HG02870 (cell line): Measurements from ENCODE around the gene CABLES2.

Experiments used
- ATAC-seq: cut with Tn5 transposase; IDR thresholded peaks from one replicate; pipeline ENCODE4 v1.9.1; 2021; ENCODE audit warnings: mild to moderate bottlenecking, moderate library complexity; ENCODE audit not compliant: unreplicated experiment

Gene CABLES2

GRCh38 chr20:62361799-62362589 lies 45.1 kb downstream of the CABLES2 start:
- ATAC-seq: no peak

GRCh38 chr20:62360854-62361798 lies 46.0 kb downstream of the CABLES2 start:
- no peak for ATAC-seq

GRCh38 chr20:62359491-62360121 lies 47.5 kb downstream of the CABLES2 start:
- ATAC-seq: no peak

GRCh38 chr20:62359043-62359490 lies 48.0 kb downstream of the CABLES2 start:
- ATAC-seq: no peak

- no peak for ATAC-seq
Observed at GRCh38 chr20:62358171-62359042, 48.7 kb downstream of the CABLES2 start.

- no peak for ATAC-seq
Observed at GRCh38 chr20:62357681-62358080, 49.4 kb downstream of the CABLES2 start.

GRCh38 chr20:62357187-62357667 lies 49.9 kb downstream of the CABLES2 start:
- ATAC-seq: no peak

- no peak for ATAC-seq
Observed at GRCh38 chr20:62356589-62357186, 50.4 kb downstream of the CABLES2 start.

GRCh38 chr20:62355878-62356588 lies 51.1 kb downstream of the CABLES2 start:
- no peak for ATAC-seq

- no peak for ATAC-seq
Observed at GRCh38 chr20:62355516-62355877, 51.6 kb downstream of the CABLES2 start.

GRCh38 chr20:62354811-62355341 lies 52.2 kb downstream of the CABLES2 start:
- ATAC-seq: no peak

GRCh38 chr20:62354031-62354808 lies 52.9 kb downstream of the CABLES2 start:
- no peak for ATAC-seq

GRCh38 chr20:62353289-62354030 lies 53.6 kb downstream of the CABLES2 start:
- no peak for ATAC-seq

GRCh38 chr20:62352402-62353288 lies 54.4 kb downstream of the CABLES2 start:
- no peak for ATAC-seq

- no peak for ATAC-seq
Observed at GRCh38 chr20:62351469-62352401, 55.4 kb downstream of the CABLES2 start.
